Endothelial cell of umbilical vein (primary cell): ENCODE data around the gene CCDC3. TPM values are rescaled to one million over a fixed set of nuclear protein-coding genes. Genes with fewer than 3 reads are reported as not detected.
"Not testable (repeated sequence)": the region's sequence is repeated elsewhere in the genome, so short reads cannot be mapped to it uniquely, and the experiment has no call there.

ENCODE experiments used
- BruUV-seq: library from RNA; stranded (reverse); fragments of 400-500 nt; replicated peaks from 2 replicates; lab custom pipeline; 2021; lab: Mats Ljungman, UMichigan
- CTCF ChIA-PET: fragments of 300-600, 350-600 bp; sonication (Branson Sonifier 250); formaldehyde crosslinking; loops from one replicate; lab custom pipeline; 2021; ENCODE audit warnings: antibody characterized with exemption, inconsistent platforms; lab: Charles Lee
- POLR2A ChIA-PET: fragments of 300-600, 350-600 bp; sonication (Branson Sonifier 250); formaldehyde crosslinking; loops from one replicate; lab custom pipeline; 2021; ENCODE audit warnings: antibody characterized with exemption, inconsistent platforms; lab: Charles Lee
- DNase-seq: peaks from one replicate; pipeline ENCODE4 v3.0.0-alpha.2; 2011; ENCODE audit warnings: low read depth, low spot score
- FAIRE-seq: peaks from 2 replicates; lab custom pipeline; 2011; peaks lifted over from hg19 to GRCh38; lab: Jason Lieb, UNC
- H2AFZ ChIP-seq: 2 replicates; pipeline ENCODE4 v1.6.0; 2012; ENCODE audit warnings: low read depth, low read length, control low read depth, inconsistent platforms
- H3K27ac ChIP-seq: 2 replicates; pipeline ENCODE4 v1.5.1; 2011; ENCODE audit warnings: low read depth, mild to moderate bottlenecking, control low read depth, low read length, moderate library complexity; ENCODE audit not compliant: insufficient read depth
- H3K27me3 ChIP-seq, 2 experiments: 2 replicates each; pipeline versions ENCODE4 v1.6.0 to v1.6.1; 2011; ENCODE audit warnings: low read length in 2 of 2, mixed read lengths in 1 of 2; ENCODE audit not compliant: control insufficient read depth in 2 of 2, insufficient read depth in 2 of 2
- H3K36me3 ChIP-seq, 2 experiments: 2 replicates in 1 of 2; 3 replicates in 1 of 2; pipeline ENCODE4 v1.5.1; 2011; ENCODE audit warnings: low read length in 2 of 2, mild to moderate bottlenecking in 1 of 2, moderate library complexity in 1 of 2; ENCODE audit not compliant: control insufficient read depth in 2 of 2, insufficient read depth in 2 of 2; ENCODE audit errors: extremely low read depth in 1 of 2
- H3K4me1 ChIP-seq: 3 replicates; pipeline ENCODE4 v1.5.1; 2011; ENCODE audit warnings: mild to moderate bottlenecking, low read length; ENCODE audit not compliant: control insufficient read depth, insufficient read depth; ENCODE audit errors: extremely low read depth
- H3K4me2 ChIP-seq: 2 replicates; pipeline ENCODE4 v1.6.1; 2011; ENCODE audit warnings: low read length, control low read depth, mixed read lengths; ENCODE audit not compliant: insufficient read depth
- H3K4me3 ChIP-seq, 3 experiments: fragments of 200-600 bp in 1 of 3; sonication (generic), shearing (Covaris generic) in 1 of 3; replicated peaks in 1 of 3; 2 replicates each; pipeline ENCODE4 v1.5.1; 2011 to 2016; ENCODE audit warnings: control low read depth in 3 of 3, low read length in 3 of 3, mild to moderate bottlenecking in 2 of 3, inconsistent platforms in 1 of 3, low read depth in 1 of 3, moderate library complexity in 1 of 3; ENCODE audit not compliant: insufficient read depth in 1 of 3
- H3K79me2 ChIP-seq: 2 replicates; pipeline ENCODE4 v1.6.0; 2012; ENCODE audit warnings: low read length, inconsistent platforms; ENCODE audit not compliant: control insufficient read depth, insufficient read depth
- H3K9ac ChIP-seq: replicated peaks from 2 replicates; pipeline ENCODE3; 2011; ENCODE audit warnings: low read length, control low read depth; ENCODE audit not compliant: insufficient read depth; ENCODE audit errors: extremely low read depth
- H3K9me1 ChIP-seq: replicated peaks from 3 replicates; pipeline ENCODE4 v1.6.0; 2011; ENCODE audit warnings: mild to moderate bottlenecking, low read length; ENCODE audit not compliant: control insufficient read depth, insufficient read depth; ENCODE audit errors: extremely low read depth
- H3K9me3 ChIP-seq: replicated peaks from 2 replicates; pipeline ENCODE4 v1.5.1; 2012; ENCODE audit warnings: low read length, inconsistent platforms; ENCODE audit not compliant: control insufficient read depth, insufficient read depth
- H4K20me1 ChIP-seq: replicated peaks from 2 replicates; pipeline ENCODE3; 2011; ENCODE audit warnings: mild to moderate bottlenecking, low read length; ENCODE audit not compliant: control insufficient read depth, insufficient read depth; ENCODE audit errors: extremely low read depth
- CTCF ChIP-seq, 2 donors: IDR thresholded peaks; 1 replicate in 1 of 2; 2 replicates in 1 of 2; pipeline ENCODE4 v1.5.1; 2011; ENCODE audit warnings: low read length in 2 of 2, mild to moderate bottlenecking in 2 of 2, moderate library complexity in 2 of 2, control low read depth in 1 of 2, inconsistent platforms in 1 of 2, low read depth in 1 of 2; ENCODE audit not compliant: insufficient read depth in 1 of 2; ENCODE audit errors: extremely low read depth in 1 of 2
- EZH2 ChIP-seq: IDR thresholded peaks from 2 replicates; pipeline ENCODE4 v1.6.1; 2012; ENCODE audit warnings: borderline replicate concordance, low read depth, mild to moderate bottlenecking, moderate library complexity, low read length, inconsistent platforms; ENCODE audit not compliant: severe bottlenecking
- FOS ChIP-seq: IDR thresholded peaks from 2 replicates; pipeline ENCODE4 v1.6.1; 2011; ENCODE audit warnings: mild to moderate bottlenecking, low read length, moderate library complexity, borderline replicate concordance; ENCODE audit not compliant: insufficient read depth
- GATA2 ChIP-seq: IDR thresholded peaks from 2 replicates; pipeline ENCODE4 v1.7.0; 2011; ENCODE audit warnings: low read depth, mild to moderate bottlenecking, moderate library complexity, mixed read lengths, low read length; ENCODE audit not compliant: insufficient read length, insufficient read depth
- JUN ChIP-seq: IDR thresholded peaks from 2 replicates; pipeline ENCODE4 v1.6.1; 2011; ENCODE audit warnings: borderline replicate concordance, low read depth; ENCODE audit not compliant: insufficient read length, insufficient read depth
- MAX ChIP-seq: IDR thresholded peaks from 2 replicates; pipeline ENCODE4 v1.6.1; 2011; ENCODE audit not compliant: insufficient read depth, insufficient read length
- MYC ChIP-seq: IDR thresholded peaks from one replicate; pipeline ENCODE4 v1.6.1; 2011; ENCODE audit warnings: mild to moderate bottlenecking, low read depth, low read length
- POLR2A ChIP-seq: IDR thresholded peaks from 2 replicates; pipeline ENCODE4 v1.6.1; 2012; ENCODE audit warnings: low read depth, mild to moderate bottlenecking, control low read depth, low read length
- POLR2AphosphoS5 ChIP-seq: IDR thresholded peaks from 2 replicates; pipeline ENCODE4 v1.6.1; 2012; ENCODE audit warnings: low read depth, mild to moderate bottlenecking, control low read depth, low read length, moderate library complexity; ENCODE audit not compliant: insufficient read depth
- dilution Hi-C: fragments of 300-500 bp; cut with MboI; formaldehyde crosslinking; loops from one replicate; pipeline ENCODE4 v1.15.0; 2019; ENCODE audit warnings: low sequenced_read_pairs; ENCODE audit not compliant: extremely low pct_ligation_motif_present
- intact Hi-C: fragments of 100-400 bp; cut with micrococcal nuclease; formaldehyde crosslinking; loops from one replicate; pipeline ENCODE4 v1.10.0; 2022
- polyA plus RNA-seq, 4 experiments: library from polyadenylated mRNA; depleted of rRNA in 3 of 4; stranded (reverse) in 3 of 4; unstranded in 1 of 4; fragments of >200 nt; gene quantifications; 2 replicates each; pipeline versions ENCODE4 v1.2.1 to v1.2.3, GENCODE V29; 2011 to 2012; ENCODE audit warnings: missing spikeins in 1 of 4
- total RNA-seq: library from RNA; stranded (reverse); gene quantifications from 2 replicates; pipeline ENCODE4 v1.2.3, GENCODE V29; 2021

CCDC3 gene
- total and polyA plus RNA-seq, 2 donors (not counting 3 experiments of a cell fraction or from before 2014, with no cell fraction given): 0.90 to 1.4 TPM

GRCh38 chr10:12984165-12984747, 17.3 kb downstream of the CCDC3 start:
- H3K4me1 ChIP-seq: no peaks in the 10 kb centered on the region
- no TSS peak for BruUV-seq
- intact Hi-C loops (no loop called here), dilution Hi-C loops (no loop called here)
- FAIRE-seq: no peak
- TF ChIP-seq POLR2A: no peak
- TF ChIP-seq MYC: no peak
- no peak for TF ChIP-seq FOS
- no peak for TF ChIP-seq GATA2
- TF ChIP-seq MAX: no peak
- no peak for TF ChIP-seq POLR2AphosphoS5
- no peak for TF ChIP-seq CTCF (IDR thresholded peaks at IDR 0.05; ENCODE audit: extremely low read depth in 1 of 2, insufficient read depth in 1 of 2, low read depth in 1 of 2, low read length in 2 of 2)
- no peak for TF ChIP-seq EZH2
- no peak for TF ChIP-seq JUN
- DNase-seq: no peak
- H3K27ac ChIP-seq: no peak overlapping the region
- no peak overlapping the region for H2AFZ ChIP-seq
- H3K9me1 ChIP-seq: no peaks in the 10 kb centered on the region
- no peaks in the 10 kb centered on the region for H4K20me1 ChIP-seq
- no peak overlapping the region for H3K9ac ChIP-seq
- POLR2A ChIA-PET: no interaction called here
- no peaks in the 10 kb centered on the region for H3K27me3 ChIP-seq
- no peak overlapping the region for H3K4me2 ChIP-seq
- no peaks in the 10 kb centered on the region for H3K36me3 ChIP-seq
- CTCF ChIA-PET: no interaction called here
- H3K9me3 ChIP-seq: no peaks in the 10 kb centered on the region
- H3K79me2 ChIP-seq: no peaks in the 10 kb centered on the region
- no peak overlapping the region for H3K4me3 ChIP-seq

- POLR2A ChIA-PET, intact Hi-C loops, H3K4me2 ChIP-seq, H3K9me3 ChIP-seq, H3K27ac ChIP-seq, H3K4me1 ChIP-seq, dilution Hi-C loops, H3K4me3 ChIP-seq, H3K9ac ChIP-seq, H2AFZ ChIP-seq, BruUV-seq, DNase-seq, H4K20me1 ChIP-seq, FAIRE-seq, H3K79me2 ChIP-seq, H3K9me1 ChIP-seq, H3K27me3 ChIP-seq, H3K36me3 ChIP-seq: not testable (repeated sequence)
- CTCF ChIA-PET: interaction anchor here (0.9 kb wide), 1 partner anchor 328 kb away, joined by 4 read pairs; no protein-coding TSS in a partner anchor
Observed at GRCh38 chr10:12983568-12983967, 17.9 kb downstream of the CCDC3 start.
